ENCODE measurements around the gene TMEM106C. TPM values are rescaled to one million over a fixed set of nuclear protein-coding genes. Genes with fewer than 3 reads are reported as not detected.

The TMEM106C gene
- total and polyA plus RNA-seq, 10 of the 15 experiments (the other 5 are each of a cell fraction or from before 2014, with no cell fraction given): 90.2 to 280 (median 161) TPM

DNA sequence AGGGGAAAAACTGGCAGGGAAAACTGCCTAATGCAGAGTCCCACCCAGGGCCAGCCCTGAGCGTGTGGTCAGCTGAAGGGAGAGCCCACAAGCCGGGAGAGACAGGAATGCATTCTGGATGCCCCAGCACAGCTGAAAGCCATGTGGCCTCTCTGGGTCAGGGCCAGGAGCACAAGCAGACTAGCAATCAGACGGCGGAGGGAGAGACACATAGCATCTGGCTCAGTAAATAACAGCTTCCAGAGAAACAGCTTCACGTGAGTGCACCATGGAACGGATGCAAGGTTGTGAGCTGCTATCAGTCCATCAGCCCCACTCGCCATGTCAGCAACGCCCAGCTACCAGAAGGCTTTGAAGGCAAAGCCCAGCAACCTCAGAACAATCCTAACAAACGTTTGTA is 28.2 kb upstream of the TMEM106C start (continued):
- TF ChIP-seq, protein P1, sequence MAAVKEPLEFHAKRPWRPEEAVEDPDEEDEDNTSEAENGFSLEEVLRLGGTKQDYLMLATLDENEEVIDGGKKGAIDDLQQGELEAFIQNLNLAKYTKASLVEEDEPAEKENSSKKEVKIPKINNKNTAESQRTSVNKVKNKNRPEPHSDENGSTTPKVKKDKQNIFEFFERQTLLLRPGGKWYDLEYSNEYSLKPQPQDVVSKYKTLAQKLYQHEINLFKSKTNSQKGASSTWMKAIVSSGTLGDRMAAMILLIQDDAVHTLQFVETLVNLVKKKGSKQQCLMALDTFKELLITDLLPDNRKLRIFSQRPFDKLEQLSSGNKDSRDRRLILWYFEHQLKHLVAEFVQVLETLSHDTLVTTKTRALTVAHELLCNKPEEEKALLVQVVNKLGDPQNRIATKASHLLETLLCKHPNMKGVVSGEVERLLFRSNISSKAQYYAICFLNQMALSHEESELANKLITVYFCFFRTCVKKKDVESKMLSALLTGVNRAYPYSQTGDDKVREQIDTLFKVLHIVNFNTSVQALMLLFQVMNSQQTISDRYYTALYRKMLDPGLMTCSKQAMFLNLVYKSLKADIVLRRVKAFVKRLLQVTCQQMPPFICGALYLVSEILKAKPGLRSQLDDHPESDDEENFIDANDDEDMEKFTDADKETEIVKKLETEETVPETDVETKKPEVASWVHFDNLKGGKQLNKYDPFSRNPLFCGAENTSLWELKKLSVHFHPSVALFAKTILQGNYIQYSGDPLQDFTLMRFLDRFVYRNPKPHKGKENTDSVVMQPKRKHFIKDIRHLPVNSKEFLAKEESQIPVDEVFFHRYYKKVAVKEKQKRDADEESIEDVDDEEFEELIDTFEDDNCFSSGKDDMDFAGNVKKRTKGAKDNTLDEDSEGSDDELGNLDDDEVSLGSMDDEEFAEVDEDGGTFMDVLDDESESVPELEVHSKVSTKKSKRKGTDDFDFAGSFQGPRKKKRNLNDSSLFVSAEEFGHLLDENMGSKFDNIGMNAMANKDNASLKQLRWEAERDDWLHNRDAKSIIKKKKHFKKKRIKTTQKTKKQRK (IDR thresholded peaks at IDR 0.05; ENCODE audit: low read depth, low read length): no peak

DNA sequence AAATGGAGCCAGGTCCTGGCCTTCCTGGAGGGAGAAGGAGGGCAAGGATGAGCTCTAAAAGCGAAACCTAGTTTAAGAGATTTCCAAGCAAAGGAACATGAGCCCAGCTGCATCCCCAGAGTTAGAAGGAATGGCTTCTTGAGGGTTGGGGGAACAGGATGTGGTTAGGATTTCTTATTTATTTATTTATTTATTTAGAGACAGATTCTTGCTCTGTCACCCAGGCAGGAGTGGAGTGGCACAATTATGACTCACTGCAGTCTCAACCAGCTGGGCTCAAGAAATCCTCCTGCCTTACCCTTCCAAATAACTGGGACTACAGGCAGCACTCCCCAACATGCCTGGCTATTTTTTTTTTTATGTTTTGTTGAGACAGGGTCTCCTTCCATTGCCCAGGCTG is 25.3 kb upstream of the TMEM106C start:
- ChIA-PET CTCF (interaction anchor here (0.7 to 1.4 kb wide), 5 partner anchors 10 to 37 kb away, joined by 3 to 7 read pairs (median 3); no protein-coding TSS in a partner anchor), SMC1A (ENCODE audit: uncharacterized antibody, unreplicated experiment) (no interaction called here), POLR2A (no interaction called here), RAD21 (ENCODE audit: unreplicated experiment) (interaction anchor here (0.8 to 1.3 kb wide), 2 partner anchors 33 to 67 kb away, joined by 3 read pairs; partner anchors contain the start of gene VDR)
- intact Hi-C loops (cut with micrococcal nuclease; ENCODE audit: unreplicated experiment): no loop called here
- no peaks in the 10 kb centered on the region for H3K4me1 ChIP-seq (ENCODE audit: control insufficient read depth, insufficient read depth, low read length)
- H4K20me1 ChIP-seq (ENCODE audit: control insufficient read depth, insufficient read depth): no peaks in the 10 kb centered on the region
- H2AFZ ChIP-seq (ENCODE audit: control insufficient read depth, low read depth, low read length): no peak overlapping the region
- FAIRE-seq (no peak), ATAC-seq (no peak), DNase-seq (ENCODE audit: low read depth, low spot score) (no peak)
- no peaks in the 10 kb centered on the region for H3K79me2 ChIP-seq (ENCODE audit: control insufficient read depth, insufficient read depth, low read length)
- peaks cover 0 to 3% of the 10 kb centered on the region in 2 experiments; a peak in 3 of 4 replicates for H3K27me3 ChIP-seq (replicated peaks in 1 of 2; ENCODE audit: control insufficient read depth in 2 of 2, insufficient read depth in 2 of 2, low read length in 1 of 2)
- in situ Hi-C loops (cut with MboI): no loop called here
- no peak overlapping the region for H3K9ac ChIP-seq (ENCODE audit: control insufficient read depth, insufficient read depth, low read length)
- H3K4me2 ChIP-seq (ENCODE audit: control insufficient read depth, insufficient read depth): no peak overlapping the region
- no TSS peak for BruUV-seq (replicated peaks)
- H3K36me3 ChIP-seq (ENCODE audit: control insufficient read depth in 2 of 2, insufficient read depth in 2 of 2, low read length in 1 of 2): no peaks in the 10 kb centered on the region
- H3K27ac ChIP-seq (ENCODE audit: control insufficient read depth, insufficient read depth): no peak overlapping the region
- TF ChIP-seq ZSCAN29 (IDR thresholded peaks at IDR 0.05) (no peak), EGR1 (IDR thresholded peaks at IDR 0.05; ENCODE audit: borderline replicate concordance in 1 of 2, low read depth in 2 of 2, low read length in 2 of 2) (no peak), NFYA (IDR thresholded peaks at IDR 0.05; ENCODE audit: borderline replicate concordance, low read depth, low read length) (no peak), TCF12 (IDR thresholded peaks at IDR 0.05; ENCODE audit: low read depth, low read length) (no peak), CBX5 (IDR thresholded peaks at IDR 0.05; ENCODE audit: low read depth) (no peak), EP300 (IDR thresholded peaks at IDR 0.05; ENCODE audit: borderline replicate concordance in 1 of 2, control insufficient read depth in 1 of 2, low read depth in 2 of 2, low read length in 2 of 2) (no peak), ZNF207 (IDR thresholded peaks at IDR 0.05; ENCODE audit: borderline replicate concordance) (no peak), POLR2AphosphoS5 (IDR thresholded peaks at IDR 0.05; ENCODE audit: low read length) (no peak), IKZF2 (IDR thresholded peaks at IDR 0.05) (no peak), CBFB (IDR thresholded peaks at IDR 0.05; ENCODE audit: low read depth) (no peak)
- TF ChIP-seq, protein P2, sequence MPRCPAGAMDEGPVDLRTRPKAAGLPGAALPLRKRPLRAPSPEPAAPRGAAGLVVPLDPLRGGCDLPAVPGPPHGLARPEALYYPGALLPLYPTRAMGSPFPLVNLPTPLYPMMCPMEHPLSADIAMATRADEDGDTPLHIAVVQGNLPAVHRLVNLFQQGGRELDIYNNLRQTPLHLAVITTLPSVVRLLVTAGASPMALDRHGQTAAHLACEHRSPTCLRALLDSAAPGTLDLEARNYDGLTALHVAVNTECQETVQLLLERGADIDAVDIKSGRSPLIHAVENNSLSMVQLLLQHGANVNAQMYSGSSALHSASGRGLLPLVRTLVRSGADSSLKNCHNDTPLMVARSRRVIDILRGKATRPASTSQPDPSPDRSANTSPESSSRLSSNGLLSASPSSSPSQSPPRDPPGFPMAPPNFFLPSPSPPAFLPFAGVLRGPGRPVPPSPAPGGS (IDR thresholded peaks at IDR 0.05; ENCODE audit: borderline replicate concordance, insufficient read depth, low read depth, low read length, poor library complexity, severe bottlenecking): no peak
- H3K4me3 ChIP-seq: no peak overlapping the region
- no peaks in the 10 kb centered on the region for H3K9me3 ChIP-seq (replicated peaks; ENCODE audit: control insufficient read depth, insufficient read depth, low read length)
- WGBS (ENCODE audit: insufficient coverage, insufficient replicate concordance, low lambda C conversion rate, missing lambda C conversion rate): 55% methylated on average over 1 of the region's 1 CpG

Measured in GM12878 (cell line).